Left renal pelvis (tissue), 4 donors: ENCODE measurements around the gene TNS3. TPM values are rescaled to one million over a fixed set of nuclear protein-coding genes. Genes with fewer than 3 reads are reported as not detected.

Experiments used
- DNase-seq, 4 donors: peaks; one replicate each; pipeline ENCODE4 v3.0.0-alpha.2; 2013; ENCODE audit warnings: low read depth in 4 of 4, low spot score in 3 of 4
- polyA plus RNA-seq, 4 donors: library from polyadenylated mRNA; unstranded; fragments of 120-200 nt; gene quantifications; one replicate each; pipeline ENCODE4 v1.2.1, GENCODE V29; 2013; ENCODE audit not compliant: insufficient read length in 4 of 4

The TNS3 gene
- polyA plus RNA-seq, 4 donors: 85.6 to 120 (median 91.2) TPM

DNA sequence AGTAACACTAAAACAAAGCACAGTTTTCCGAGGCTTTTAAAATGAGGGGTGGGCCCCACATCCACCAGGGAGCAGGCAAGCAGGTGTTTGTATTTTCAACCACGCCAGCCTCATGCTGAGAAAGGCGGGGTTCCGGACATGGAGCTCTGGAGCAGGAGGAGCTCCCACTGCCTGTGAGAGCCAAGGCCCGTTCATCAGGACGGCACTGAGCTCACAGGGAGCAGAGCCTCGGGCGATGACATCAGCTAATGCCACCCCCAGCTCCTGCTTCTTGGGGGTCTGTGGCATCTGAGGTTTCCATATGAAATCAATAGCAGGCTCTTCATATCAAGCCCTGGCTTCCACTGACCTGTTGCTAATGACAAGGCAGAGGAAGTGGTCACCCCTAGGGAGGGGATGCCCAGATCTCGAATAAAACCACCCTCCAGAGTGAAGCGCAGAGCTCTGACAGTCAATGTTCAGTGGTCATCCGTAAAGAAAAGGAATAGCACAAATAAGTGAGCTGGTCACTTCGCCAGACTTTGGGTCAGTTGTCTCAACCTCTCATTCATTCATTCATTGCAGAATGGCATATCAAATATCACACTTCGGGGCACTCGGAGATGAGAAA, 89.1 kb downstream of the TNS3 start:
- DNase-seq: no peak

DNA sequence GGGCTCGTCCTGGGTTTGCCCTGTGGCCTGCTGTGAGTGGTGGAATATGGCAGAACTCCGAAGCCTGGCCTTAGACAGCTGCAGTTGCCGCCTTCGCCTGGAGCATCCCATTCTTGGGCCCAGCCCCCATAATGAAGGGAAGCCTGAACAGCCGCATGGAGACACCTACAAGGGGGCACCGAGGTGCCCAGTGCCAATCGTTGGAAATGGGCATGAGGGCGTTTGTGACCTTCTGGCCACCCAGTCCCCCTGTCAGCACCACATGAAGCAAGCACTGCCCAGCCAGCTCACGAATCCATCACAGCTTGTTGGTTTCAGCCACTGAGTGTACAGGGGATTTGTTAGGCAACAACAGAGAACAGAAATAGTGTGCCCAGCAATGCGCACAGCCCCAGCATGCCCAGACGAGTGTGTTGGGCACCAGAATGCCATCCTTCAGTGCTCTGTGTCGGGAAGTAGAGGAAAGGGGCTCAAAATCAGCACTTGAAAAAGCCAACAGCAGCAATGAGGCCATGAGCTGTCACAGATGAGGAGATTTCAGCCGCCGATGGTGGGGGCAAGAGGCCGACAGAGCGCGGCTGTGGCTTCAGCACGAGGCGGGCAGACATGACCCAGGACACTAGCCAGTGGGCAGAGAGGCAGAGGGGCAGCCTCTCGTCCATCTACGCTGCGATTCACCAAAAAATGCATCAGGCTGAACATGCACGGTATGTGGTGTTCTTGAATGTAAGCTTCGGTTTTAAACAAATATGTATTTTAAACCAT, 91.2 kb downstream of the TNS3 start:
- no peak for DNase-seq

DNA sequence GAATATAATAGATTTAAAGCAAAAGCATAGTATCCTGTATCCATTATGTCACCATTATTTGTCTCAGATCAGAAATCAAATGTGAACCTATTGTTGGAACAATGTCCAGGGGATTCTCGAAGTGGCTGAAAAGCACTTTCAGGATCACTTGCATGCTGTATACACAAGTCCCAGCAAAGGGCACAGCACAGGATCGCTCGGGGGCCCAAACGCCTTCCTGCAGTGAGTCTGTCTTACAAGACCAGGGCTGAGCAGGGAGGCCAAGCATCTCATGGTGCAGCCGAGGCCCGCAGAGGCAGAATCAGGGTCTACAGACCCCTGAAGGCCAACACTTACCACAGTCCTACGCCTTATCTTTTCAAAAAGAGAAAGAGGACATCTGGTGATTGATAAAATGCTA, 92.3 kb downstream of the TNS3 start:
- no peak for DNase-seq

DNA sequence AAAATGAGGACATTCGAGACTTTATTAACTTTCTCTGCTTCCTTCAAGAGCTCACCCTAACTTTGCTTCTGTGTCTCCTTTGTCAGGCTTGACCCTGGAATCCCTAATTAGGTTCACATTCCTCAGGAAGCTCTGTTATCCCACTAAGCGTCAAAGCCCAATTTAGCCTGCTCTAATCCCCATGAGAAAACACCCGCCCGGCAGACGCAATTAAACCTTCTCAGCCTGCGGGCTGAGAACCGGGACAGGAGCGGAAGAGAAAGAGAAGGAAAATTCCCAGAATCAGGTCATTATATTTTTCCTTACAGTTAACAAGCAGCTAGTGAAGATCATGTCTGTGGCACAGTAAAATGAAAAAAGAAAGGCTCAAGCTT, 93.0 kb downstream of the TNS3 start:
- no peak for DNase-seq

DNA sequence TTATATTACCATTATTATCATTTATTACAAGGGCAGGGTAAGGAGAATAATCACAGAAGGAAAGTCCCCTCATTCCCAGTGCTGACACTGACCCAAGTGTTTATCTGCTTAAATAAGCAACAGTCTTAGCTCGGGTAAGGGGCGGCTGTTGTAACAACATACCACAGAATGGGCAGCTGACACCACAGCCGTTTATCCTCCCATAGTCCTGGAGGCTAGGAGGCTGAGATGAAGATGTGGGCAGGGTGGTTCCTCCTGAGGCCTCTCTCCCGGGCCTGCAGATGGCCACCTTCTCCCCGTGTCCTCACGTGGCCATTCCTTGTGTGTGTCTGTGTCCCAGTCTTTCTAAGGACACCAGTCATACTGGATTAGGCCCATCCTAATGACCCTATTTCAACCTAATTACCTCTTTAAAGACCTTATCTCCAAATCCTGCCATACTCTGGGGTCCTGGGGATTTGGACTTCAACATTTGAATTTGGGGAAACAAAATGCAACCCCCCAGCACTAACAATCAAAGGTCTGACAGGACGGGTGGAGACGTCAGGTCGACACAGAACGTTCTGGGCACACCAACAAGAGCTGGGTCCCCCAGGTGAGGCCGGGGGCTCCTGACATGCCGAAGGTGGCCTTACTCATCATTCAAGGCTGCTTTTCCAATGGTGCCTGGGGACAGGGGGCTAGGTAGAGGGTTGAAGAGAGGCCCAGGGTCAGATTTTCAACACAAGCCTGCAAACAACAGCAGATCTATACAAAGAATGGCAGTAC, 93.5 kb downstream of the TNS3 start:
- DNase-seq: no peak

DNA sequence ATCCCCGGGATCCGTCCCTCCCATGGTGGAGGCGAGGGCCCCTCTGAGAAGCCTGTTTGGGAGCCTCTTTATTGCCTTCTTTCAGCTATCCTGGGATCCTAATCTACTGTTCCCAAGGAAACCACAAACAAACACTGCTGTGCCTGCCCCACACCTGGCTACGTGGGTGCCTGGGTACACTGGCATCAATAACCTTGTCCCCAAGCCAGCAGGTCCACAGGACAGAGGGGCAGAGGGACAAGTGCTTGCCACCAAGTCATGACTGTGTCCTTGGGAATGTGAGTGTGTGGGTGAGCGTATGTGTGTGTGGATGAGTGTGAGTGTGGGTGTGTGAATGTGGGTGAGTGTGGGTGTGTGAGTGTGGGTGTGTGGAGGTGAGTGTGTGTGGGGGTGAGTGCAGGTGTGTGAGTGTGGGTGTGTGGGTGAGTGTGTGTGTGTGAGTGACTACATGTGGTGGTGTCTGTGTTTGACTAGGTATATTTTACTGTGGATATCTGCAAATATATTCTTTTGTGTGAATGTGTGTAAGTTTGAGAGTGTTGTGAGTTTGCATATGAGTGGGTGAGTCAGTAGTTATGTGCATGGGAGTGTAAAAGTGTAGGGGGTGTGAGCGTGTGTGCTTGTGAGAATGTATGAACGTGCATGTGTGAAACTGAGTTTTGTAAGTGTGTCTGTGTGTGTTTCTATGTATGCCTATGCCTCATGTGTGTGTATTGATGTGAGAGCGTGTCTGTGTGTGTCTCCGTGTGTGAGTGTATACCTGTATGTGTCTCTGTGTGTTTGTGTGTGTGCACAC, 96.1 kb downstream of the TNS3 start:
- DNase-seq: no peak

DNA sequence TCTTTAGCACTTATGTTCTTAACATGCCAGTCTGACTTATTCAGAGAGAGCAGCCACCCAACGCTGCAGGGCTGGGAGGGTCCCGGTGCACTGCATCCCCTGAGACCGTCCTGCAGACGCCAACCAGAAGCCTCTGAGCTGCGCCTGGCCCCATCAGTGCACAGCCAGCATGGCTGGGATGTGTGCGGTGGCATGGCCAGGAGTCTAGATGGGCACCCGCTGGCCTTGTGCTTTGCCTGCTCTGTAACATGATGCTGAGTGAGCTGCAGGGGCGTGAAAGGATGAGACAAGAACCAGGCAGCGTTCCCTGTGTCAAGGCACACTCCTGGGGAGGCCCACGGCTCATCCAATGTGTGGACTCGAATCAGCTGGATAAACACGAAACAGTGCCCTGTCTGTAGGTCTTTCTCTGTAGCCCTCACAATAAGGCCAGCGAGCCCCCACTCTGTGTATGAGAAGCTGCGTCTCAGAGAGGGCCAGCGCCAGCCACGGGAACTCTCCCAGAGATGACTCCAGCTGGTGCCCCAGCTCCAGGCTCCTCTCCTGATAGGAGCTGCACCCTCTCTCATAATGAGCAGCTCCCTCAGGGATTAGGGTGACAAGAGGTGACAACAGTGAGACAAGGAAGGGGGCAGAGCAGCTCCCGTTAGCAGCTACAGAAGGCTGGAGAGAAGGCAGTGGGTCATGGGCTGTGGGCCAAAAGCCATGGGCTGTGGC, 96.8 kb downstream of the TNS3 start:
- no peak for DNase-seq

DNA sequence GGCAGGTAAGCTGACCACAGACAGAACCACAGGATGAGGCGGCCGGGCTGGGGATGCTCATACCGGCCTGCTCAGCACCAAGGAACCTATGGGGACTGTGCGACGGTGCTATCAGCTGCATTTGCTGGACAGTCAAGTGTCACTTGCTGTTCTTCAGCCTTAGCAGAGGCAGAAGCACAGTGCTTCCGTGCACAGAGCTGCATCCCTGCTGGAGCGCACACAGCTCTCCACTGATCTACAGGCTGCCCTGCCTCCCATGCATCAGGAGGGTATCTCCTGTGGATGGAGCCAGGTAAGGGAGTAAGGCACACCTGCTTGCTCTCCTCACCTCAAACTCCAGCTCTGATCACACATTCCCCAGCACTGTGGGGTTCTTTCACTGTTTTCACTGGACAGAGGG, 97.5 kb downstream of the TNS3 start:
- no peak for DNase-seq

DNA sequence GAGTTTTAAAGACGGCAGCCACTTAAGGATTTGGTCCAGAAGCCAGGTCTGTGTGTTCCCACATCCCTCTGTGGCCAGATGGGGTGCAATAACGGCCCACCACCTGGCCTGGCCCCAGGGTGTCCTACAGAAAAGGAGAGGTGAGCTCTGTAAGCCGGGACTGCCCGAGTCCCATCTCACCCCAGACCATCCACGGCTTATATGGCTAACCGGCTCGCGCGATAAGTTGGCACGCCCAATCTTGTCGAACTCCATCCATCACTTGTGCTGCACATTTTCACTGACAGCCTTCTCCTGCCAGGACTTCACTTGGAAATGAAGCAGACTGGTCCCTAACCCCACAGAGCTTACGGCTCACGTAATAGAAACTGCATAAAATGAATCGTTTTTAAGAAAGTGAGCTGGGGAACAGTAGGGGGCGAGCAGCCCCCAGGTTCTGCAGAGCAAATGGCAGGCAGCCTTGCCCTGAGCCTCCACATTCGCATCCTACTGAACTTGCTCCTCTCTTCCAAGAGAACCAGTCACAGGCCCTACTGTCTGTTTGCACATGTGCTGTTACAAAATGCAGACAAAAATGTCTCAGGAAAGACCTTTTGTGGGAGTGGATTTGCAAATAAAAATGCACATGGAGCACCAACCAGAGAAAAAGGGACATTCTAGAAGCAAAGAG, 98.2 kb downstream of the TNS3 start:
- DNase-seq: no peak

DNA sequence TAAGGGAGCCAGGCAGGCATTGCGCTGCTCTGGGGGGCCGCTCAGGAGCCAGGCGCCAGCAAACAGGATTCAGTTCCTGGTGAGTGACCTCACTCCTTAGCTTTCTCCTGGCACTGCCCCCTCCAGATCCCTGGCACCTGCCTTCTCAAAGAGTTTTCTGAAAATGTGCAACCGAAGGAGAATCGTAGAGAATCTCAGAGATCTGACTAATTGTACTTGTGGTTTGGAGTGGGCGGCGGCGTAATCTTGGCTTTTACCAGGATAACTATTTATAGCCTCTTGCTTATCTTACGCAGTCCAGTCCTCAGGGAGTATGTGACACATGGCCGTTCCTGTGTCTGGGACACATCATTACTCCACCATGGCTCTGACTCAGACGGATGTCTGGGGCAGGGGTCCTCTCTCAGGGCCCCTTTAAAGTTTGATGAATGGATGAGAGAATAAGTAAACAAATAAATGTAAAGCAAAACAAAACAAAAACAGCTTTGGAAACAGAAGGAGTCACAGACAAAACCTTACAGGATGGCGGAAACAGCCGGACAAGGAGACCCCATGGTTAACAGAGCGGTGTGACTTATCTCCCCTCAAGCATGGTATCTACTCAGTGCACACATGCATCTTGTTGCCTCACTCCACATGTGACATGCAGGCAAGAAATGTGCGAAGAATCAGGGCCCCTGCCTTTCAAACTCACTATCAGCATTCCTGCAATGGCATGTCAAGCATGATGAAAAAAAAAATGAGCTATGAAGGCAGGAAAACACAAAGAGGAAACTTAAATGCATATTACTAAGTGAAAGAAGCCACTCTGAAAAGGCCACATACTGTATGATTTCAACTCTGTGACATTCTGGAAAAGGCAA, 99.7 kb downstream of the TNS3 start:
- no peak for DNase-seq

DNA sequence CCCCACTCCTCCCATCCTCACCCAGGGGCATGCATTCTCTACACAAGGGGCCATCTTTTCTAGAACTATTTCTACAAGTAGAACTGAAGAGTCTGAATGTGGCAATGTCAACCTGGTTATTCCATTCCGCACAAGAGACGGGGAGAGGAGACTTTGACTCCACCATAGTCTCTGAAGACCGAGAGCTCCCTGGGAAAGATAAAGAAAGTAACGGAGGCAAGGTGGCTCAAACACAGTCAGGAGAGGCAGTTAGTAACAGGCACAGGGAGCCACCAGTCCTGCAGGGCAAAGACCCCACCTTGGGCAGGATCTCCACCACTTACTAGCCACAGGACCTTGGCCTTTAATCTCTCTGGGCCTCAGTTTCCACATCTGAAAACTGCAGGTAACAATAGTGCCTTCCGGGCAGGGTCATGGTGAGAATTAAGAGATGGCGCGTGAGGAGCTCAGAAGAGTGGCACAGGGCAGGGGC, 100.3 kb downstream of the TNS3 start:
- no peak for DNase-seq

DNA sequence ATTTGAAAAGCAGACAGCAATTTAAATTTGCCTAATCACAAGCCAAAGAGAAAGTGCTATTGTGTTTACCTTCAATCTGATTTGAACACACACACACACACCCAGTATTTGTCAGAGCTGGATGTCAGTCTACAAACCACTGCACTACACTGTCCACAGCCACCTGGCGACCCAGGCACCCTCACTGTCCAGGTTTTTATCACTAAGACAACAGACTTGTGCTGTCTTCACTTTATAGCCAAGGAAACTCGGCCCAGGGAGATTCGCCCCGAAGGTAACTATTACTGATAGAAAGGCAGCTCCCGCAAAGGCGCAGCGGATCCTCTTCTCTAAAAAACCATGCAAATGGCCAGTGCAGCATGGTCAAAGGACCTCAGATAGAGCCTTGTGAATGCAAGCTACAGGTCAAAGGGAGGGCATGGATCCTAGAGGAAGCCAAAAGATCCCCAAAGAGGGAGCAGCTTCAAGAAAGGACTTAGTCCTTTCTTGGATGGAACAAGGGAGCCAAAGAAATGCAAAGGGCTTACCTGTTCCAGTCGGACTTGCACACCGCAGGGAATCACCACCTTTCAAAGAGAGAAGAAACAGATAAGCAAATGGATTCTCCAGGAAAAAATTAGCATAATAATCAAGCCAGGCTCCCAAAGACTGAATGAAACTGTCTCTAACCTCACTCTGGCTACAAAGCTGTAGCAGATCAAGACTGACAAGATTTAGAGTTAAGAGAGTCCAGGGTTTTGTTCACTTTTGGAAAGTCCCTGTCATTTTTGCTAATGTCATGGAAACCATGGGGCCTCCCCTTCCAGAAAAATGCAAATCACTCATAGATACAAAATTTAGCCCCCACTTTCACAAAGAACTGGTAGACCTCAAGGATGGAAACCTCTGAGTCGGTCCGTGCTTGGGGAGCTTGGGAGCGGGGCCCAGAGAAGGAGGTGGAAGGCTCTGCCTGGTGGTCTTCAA, 101.1 kb downstream of the TNS3 start:
- DNase-seq: no peak

DNA sequence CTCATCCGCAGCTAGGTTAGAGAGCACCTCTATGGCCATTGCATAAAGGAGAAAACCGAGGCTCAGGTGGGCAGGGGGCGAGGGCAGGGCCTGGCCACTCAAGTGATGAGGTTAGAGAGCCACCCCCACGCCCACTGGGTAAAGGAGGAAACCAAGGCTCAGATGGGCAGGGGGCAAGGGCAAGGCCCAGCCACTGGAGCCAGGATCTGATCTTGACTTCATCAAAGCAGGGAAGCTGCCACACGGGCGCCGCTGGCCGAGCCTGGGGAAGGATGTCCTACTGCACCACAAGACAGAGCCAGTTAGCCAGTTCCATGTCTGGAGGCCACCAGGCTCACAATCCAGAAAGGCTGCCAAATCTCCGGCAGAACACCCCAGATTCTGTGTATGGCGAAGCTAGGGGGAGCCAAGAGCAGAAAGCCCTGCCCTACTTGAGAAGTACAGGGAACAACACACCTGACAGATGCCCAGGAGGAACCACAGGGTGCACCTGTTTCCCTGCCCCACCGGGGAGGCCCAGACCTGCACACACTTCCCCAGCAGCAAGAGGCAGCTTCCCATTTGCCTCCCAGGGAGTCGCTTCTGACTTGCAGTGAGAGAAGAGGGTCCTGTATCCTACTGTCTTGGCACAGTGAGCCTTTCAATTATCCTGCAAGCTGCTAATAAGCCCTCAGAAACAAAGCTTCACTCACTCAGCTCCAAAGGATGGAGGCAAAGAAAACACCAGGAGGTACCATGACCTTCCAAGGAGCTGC, 101.9 kb downstream of the TNS3 start:
- DNase-seq: no peak

DNA sequence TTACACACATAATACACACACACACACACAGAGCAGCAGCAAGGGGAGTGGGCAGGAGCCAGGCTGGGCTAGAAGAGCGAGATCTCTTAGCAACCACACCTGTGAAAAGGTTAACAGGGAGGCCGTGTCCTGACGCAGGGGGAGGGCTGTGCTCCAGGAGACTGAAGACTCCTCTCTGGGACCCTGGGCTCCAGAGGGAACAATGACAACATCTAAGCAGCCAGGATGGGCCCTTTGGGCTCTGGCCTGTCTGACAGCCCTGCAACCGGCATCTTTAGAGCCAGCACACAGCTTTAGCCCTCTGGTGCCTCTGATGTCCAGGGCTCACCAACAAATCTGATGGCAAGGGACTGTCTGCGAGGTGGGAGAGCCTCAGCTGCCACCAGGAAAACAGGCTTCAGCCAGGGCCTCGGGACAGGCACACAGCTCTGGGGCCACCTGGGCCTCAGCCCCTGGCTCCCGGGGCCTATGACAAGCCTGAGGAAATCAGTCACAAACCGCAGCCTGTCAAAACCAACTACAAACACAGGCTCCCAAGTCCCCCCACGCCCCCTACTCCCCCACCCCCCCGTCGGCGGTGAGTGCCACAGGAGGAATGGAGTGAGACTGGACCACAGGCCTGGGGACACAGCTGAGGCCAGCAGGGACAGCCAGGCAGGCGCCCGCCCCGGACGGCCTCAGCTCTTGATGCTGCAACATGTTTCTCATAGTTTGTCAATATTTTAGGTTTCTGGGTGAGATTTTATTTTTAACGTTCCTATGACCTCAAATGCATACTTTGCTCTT, 102.8 kb downstream of the TNS3 start:
- DNase-seq: no peak

DNA sequence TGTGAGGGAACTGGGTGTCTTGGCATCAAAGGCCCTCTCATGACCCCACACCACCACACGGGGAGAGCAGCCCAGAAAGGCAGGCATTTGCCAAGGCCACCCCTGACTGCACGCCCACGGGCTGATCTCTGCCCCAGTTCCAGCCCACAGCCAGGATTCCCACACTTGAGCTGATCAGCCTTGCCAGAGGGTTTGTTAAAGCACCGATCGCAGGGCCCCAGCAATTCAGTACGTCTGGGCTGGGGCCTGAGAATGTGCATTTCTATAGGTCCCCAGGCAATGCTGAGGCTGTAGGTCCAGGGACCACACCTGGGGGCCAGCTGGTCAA, 103.9 kb downstream of the TNS3 start:
- no peak for DNase-seq
